HL-60 (cell line): ENCODE measurements around the gene BTNL8.

Experiments
- POLR2AphosphoS5 ChIP-seq: IDR thresholded peaks from 2 replicates; pipeline ENCODE4 v1.6.1; 2012; ENCODE audit warnings: low read depth
- TF ChIP-seq, protein P1 (sequence below): IDR thresholded peaks from one replicate; pipeline ENCODE4 v1.5.1; 2011; ENCODE audit warnings: low read length, control low read depth, inconsistent platforms; ENCODE audit not compliant: insufficient read depth
- TF ChIP-seq, protein P2 (sequence below): IDR thresholded peaks from 2 replicates; pipeline ENCODE4 v1.6.1; 2012; ENCODE audit warnings: low read depth; ENCODE audit not compliant: insufficient replicate concordance

DNA sequence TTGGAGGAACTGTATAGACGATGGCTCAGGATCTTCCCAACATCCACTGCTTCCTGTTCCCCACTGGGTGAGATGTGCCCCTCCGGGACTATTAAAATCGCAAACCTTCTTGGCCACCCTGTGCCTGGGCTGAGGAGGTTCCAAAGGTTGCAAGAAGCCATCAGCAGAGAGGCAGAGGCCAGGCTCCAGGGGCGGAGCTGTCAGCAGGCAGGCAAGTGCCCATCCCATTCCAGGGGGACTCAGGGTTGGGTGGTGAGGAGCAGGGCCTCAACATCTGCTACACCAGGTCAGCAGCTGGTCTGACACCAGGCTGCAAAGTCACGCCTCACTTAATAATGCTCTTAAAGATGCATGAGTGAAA lies 91.9 kb downstream of the BTNL8 start:
- TF ChIP-seq, protein P1, sequence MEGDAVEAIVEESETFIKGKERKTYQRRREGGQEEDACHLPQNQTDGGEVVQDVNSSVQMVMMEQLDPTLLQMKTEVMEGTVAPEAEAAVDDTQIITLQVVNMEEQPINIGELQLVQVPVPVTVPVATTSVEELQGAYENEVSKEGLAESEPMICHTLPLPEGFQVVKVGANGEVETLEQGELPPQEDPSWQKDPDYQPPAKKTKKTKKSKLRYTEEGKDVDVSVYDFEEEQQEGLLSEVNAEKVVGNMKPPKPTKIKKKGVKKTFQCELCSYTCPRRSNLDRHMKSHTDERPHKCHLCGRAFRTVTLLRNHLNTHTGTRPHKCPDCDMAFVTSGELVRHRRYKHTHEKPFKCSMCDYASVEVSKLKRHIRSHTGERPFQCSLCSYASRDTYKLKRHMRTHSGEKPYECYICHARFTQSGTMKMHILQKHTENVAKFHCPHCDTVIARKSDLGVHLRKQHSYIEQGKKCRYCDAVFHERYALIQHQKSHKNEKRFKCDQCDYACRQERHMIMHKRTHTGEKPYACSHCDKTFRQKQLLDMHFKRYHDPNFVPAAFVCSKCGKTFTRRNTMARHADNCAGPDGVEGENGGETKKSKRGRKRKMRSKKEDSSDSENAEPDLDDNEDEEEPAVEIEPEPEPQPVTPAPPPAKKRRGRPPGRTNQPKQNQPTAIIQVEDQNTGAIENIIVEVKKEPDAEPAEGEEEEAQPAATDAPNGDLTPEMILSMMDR = no peak
- TF ChIP-seq POLR2AphosphoS5 = no peak
- TF ChIP-seq, protein P2, sequence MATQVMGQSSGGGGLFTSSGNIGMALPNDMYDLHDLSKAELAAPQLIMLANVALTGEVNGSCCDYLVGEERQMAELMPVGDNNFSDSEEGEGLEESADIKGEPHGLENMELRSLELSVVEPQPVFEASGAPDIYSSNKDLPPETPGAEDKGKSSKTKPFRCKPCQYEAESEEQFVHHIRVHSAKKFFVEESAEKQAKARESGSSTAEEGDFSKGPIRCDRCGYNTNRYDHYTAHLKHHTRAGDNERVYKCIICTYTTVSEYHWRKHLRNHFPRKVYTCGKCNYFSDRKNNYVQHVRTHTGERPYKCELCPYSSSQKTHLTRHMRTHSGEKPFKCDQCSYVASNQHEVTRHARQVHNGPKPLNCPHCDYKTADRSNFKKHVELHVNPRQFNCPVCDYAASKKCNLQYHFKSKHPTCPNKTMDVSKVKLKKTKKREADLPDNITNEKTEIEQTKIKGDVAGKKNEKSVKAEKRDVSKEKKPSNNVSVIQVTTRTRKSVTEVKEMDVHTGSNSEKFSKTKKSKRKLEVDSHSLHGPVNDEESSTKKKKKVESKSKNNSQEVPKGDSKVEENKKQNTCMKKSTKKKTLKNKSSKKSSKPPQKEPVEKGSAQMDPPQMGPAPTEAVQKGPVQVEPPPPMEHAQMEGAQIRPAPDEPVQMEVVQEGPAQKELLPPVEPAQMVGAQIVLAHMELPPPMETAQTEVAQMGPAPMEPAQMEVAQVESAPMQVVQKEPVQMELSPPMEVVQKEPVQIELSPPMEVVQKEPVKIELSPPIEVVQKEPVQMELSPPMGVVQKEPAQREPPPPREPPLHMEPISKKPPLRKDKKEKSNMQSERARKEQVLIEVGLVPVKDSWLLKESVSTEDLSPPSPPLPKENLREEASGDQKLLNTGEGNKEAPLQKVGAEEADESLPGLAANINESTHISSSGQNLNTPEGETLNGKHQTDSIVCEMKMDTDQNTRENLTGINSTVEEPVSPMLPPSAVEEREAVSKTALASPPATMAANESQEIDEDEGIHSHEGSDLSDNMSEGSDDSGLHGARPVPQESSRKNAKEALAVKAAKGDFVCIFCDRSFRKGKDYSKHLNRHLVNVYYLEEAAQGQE = no peak
